Upper lobe of left lung (tissue), 6 donors: ENCODE results near the gene CENPO. TPM values are rescaled to one million over a fixed set of nuclear protein-coding genes. Genes with fewer than 3 reads are reported as not detected.

ENCODE experiments used
- ATAC-seq, 2 donors: fragments of 200-7000 bp; cut with Tn5 transposase; one replicate each; pipeline ENCODE4 v1.9.1; 2022; ENCODE audit warnings: mild to moderate bottlenecking in 2 of 2, moderate library complexity in 2 of 2; ENCODE audit not compliant: low FRiP score in 2 of 2
- DNase-seq, 2 donors: peaks; one replicate each; pipeline ENCODE4 v3.0.0-alpha.2; 2019 to 2020
- H3K27ac ChIP-seq, 4 donors: fragments of 200-600 bp; sonication (generic); one replicate each; pipeline ENCODE4 v1.5.1; 2016 to 2019
- H3K27me3 ChIP-seq, 4 donors: fragments of 200-600 bp; sonication (generic); one replicate each; pipeline ENCODE4 v1.5.1; 2017 to 2019
- H3K36me3 ChIP-seq, 4 donors: fragments of 200-600 bp; sonication (generic); one replicate each; pipeline ENCODE4 v1.5.1; 2016 to 2019
- H3K4me1 ChIP-seq, 4 donors: fragments of 200-600 bp; sonication (generic); one replicate each; pipeline ENCODE4 v1.5.1; 2018 to 2019
- H3K4me3 ChIP-seq, 4 donors: fragments of 200-600 bp; sonication (generic); one replicate each; pipeline ENCODE4 v1.5.1; 2017 to 2019; ENCODE audit warnings: mild to moderate bottlenecking in 2 of 4, moderate library complexity in 1 of 4
- H3K9me3 ChIP-seq, 4 donors: fragments of 200-600 bp; sonication (generic); one replicate each; pipeline ENCODE4 v1.5.1; 2018 to 2019
- CTCF ChIP-seq, 6 experiments: fragments of 450-650 bp in 4 of 6; fragments of 200-600 bp in 2 of 6; sonication (generic) in 2 of 6; IDR thresholded peaks; one replicate each; pipeline ENCODE4 v1.5.1; 2016 to 2019; ENCODE audit warnings: antibody characterized with exemption in 6 of 6
- EP300 ChIP-seq, 4 donors: sonication (generic); formaldehyde crosslinking; IDR thresholded peaks; one replicate each; pipeline ENCODE4 v1.5.1; 2017; ENCODE audit warnings: antibody characterized with exemption in 4 of 4, control low read depth in 2 of 4
- POLR2A ChIP-seq, 4 donors: fragments of 450-650 bp; IDR thresholded peaks; one replicate each; pipeline ENCODE4 v1.5.1; 2016 to 2017; ENCODE audit warnings: antibody characterized with exemption in 4 of 4, mild to moderate bottlenecking in 2 of 4
- POLR2AphosphoS5 ChIP-seq, 2 donors: sonication (generic); formaldehyde crosslinking; IDR thresholded peaks; one replicate each; pipeline ENCODE4 v1.5.1; 2017; ENCODE audit warnings: antibody characterized with exemption in 2 of 2
- WGBS, 2 donors: methylation state at CpG; one replicate each; pipeline ENCODE4 v1.1.5; 2017 to 2018; 5-methylcytosine and 5-hydroxymethylcytosine counted together
- total RNA-seq, 6 donors: library from RNA; depleted of rRNA in 4 of 6; stranded (reverse); fragments of >200 nt in 4 of 6; gene quantifications; one replicate each; pipeline versions ENCODE4 v1.1.0 to v1.2.1, GENCODE V29; 2016 to 2021
- donor health status: DM: no; HTN: no; CAD: no; lungs with moderate emphysema.
- donor health status: DM: no; HTN: yes; CAD: no; lungs with severe emphysema.

Gene CENPO
- total RNA-seq, 6 donors from 2014 or later: 4.9 to 8.7 (median 7.2) TPM

GRCh38 chr2:24855022-24855622 lies 61.9 kb downstream of the CENPO start:
- H3K9me3 ChIP-seq: no peaks in the 10 kb centered on the region
- DNase-seq: no peak
- peak in 1 of 2 donors; percentile 22 for ATAC-seq
- no peak overlapping the region for H3K4me3 ChIP-seq
- TF ChIP-seq CTCF (IDR thresholded peaks at IDR 0.05) (no peak), EP300 (IDR thresholded peaks at IDR 0.05) (peak in 1 of 4 donors; percentile 56), POLR2A (IDR thresholded peaks at IDR 0.05) (no peak), POLR2AphosphoS5 (IDR thresholded peaks at IDR 0.05) (no peak)
- H3K27me3 ChIP-seq: no peaks in the 10 kb centered on the region
- WGBS, 2 donors: 89 to 95% methylated on average over 8 of the region's 8 CpGs
- H3K4me1 ChIP-seq: peaks cover 0 to 3% (median 0%) of the 10 kb centered on the region in 4 donors
- H3K27ac ChIP-seq: peak overlapping the region in 3 of 4 donors; percentile 50 to 63 (median 63)
- H3K36me3 ChIP-seq: no peaks in the 10 kb centered on the region

- peak in 1 of 2 donors; percentile 80 for ATAC-seq
- Histone ChIP-seq H3K36me3 (no peaks in the 10 kb centered on the region), H3K27ac (peak overlapping the region in 3 of 4 donors; percentile 20 to 63 (median 50)), H3K4me1 (peaks cover 0 to 3% (median 0%) of the 10 kb centered on the region in 4 donors), H3K4me3 (no peak overlapping the region), H3K9me3 (no peaks in the 10 kb centered on the region), H3K27me3 (no peaks in the 10 kb centered on the region)
- WGBS, 2 donors: 85 to 96% methylated on average over 3 to 4 of the region's 4 CpGs
- TF ChIP-seq POLR2A (IDR thresholded peaks at IDR 0.05) (no peak), CTCF (IDR thresholded peaks at IDR 0.05) (no peak), EP300 (IDR thresholded peaks at IDR 0.05) (no peak), POLR2AphosphoS5 (IDR thresholded peaks at IDR 0.05) (no peak)
- no peak for DNase-seq
Observed at GRCh38 chr2:24855726-24856125, 62.5 kb downstream of the CENPO start.

- ATAC-seq (no peak), DNase-seq (no peak)
- 82 to 87% methylated on average over 3 to 5 of the region's 5 CpGs for WGBS, 2 donors
- no peak for TF ChIP-seq CTCF (IDR thresholded peaks at IDR 0.05)
- no peak for TF ChIP-seq POLR2A (IDR thresholded peaks at IDR 0.05)
- no peak for TF ChIP-seq EP300 (IDR thresholded peaks at IDR 0.05)
- no peak for TF ChIP-seq POLR2AphosphoS5 (IDR thresholded peaks at IDR 0.05)
- no peaks in the 10 kb centered on the region for H3K36me3 ChIP-seq
- peaks cover 0 to 3% (median 0%) of the 10 kb centered on the region in 4 donors for H3K4me1 ChIP-seq
- H3K27me3 ChIP-seq: no peaks in the 10 kb centered on the region
- H3K9me3 ChIP-seq: no peaks in the 10 kb centered on the region
- peak overlapping the region in 2 of 4 donors; percentile 3 to 63 for H3K27ac ChIP-seq
- H3K4me3 ChIP-seq: no peak overlapping the region
Observed at GRCh38 chr2:24856791-24857211, 63.6 kb downstream of the CENPO start.

- WGBS, 2 donors: 93 to 96% methylated on average over 6 of the region's 6 CpGs
- DNase-seq: no peak
- ATAC-seq: no peak
- H3K27ac ChIP-seq: no peak overlapping the region
- H3K27me3 ChIP-seq: no peaks in the 10 kb centered on the region
- TF ChIP-seq EP300 (IDR thresholded peaks at IDR 0.05): no peak
- TF ChIP-seq CTCF (IDR thresholded peaks at IDR 0.05): no peak
- TF ChIP-seq POLR2AphosphoS5 (IDR thresholded peaks at IDR 0.05): no peak
- TF ChIP-seq POLR2A (IDR thresholded peaks at IDR 0.05): no peak
- H3K9me3 ChIP-seq: no peaks in the 10 kb centered on the region
- H3K4me1 ChIP-seq: no peaks in the 10 kb centered on the region
- H3K36me3 ChIP-seq: no peaks in the 10 kb centered on the region
- H3K4me3 ChIP-seq: no peak overlapping the region
Observed at GRCh38 chr2:24857746-24858145, 64.5 kb downstream of the CENPO start.

GRCh38 chr2:24858996-24859395 lies 65.8 kb downstream of the CENPO start:
- Histone ChIP-seq H3K27ac (no peak overlapping the region), H3K4me1 (no peaks in the 10 kb centered on the region), H3K9me3 (no peaks in the 10 kb centered on the region), H3K27me3 (no peaks in the 10 kb centered on the region), H3K36me3 (no peaks in the 10 kb centered on the region), H3K4me3 (no peak overlapping the region)
- no peak for DNase-seq
- TF ChIP-seq EP300 (IDR thresholded peaks at IDR 0.05) (no peak), CTCF (IDR thresholded peaks at IDR 0.05) (no peak), POLR2AphosphoS5 (IDR thresholded peaks at IDR 0.05) (no peak), POLR2A (IDR thresholded peaks at IDR 0.05) (no peak)
- WGBS, 2 donors: 85 to 94% methylated on average over 13 of the region's 13 CpGs
- ATAC-seq: no peak
